Measurements from ENCODE around the gene HDAC4.

DNA sequence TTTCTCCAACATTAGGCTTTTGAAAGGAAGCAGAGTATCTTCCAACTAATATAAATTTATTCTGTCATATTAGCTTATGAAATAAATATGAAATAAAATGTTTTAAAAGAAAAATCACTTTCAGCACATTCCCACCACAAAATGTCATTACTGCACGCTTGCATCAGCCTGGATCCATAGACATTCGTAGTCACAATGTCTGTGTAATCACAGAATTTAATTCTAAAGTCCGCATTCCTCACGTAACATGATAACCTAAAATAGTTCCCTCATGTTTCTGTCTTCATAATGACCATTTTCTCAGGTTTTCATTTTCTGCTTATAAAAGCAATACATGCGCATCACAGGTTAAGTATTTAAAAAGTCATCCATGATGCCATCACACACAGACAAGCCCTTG is 47.1 kb downstream of the HDAC4 start:
- no peak for TF ChIP-seq POLR2A (IDR thresholded peaks at IDR 0.05)
- TF ChIP-seq, protein P1, sequence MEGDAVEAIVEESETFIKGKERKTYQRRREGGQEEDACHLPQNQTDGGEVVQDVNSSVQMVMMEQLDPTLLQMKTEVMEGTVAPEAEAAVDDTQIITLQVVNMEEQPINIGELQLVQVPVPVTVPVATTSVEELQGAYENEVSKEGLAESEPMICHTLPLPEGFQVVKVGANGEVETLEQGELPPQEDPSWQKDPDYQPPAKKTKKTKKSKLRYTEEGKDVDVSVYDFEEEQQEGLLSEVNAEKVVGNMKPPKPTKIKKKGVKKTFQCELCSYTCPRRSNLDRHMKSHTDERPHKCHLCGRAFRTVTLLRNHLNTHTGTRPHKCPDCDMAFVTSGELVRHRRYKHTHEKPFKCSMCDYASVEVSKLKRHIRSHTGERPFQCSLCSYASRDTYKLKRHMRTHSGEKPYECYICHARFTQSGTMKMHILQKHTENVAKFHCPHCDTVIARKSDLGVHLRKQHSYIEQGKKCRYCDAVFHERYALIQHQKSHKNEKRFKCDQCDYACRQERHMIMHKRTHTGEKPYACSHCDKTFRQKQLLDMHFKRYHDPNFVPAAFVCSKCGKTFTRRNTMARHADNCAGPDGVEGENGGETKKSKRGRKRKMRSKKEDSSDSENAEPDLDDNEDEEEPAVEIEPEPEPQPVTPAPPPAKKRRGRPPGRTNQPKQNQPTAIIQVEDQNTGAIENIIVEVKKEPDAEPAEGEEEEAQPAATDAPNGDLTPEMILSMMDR (IDR thresholded peaks at IDR 0.05): no peak
- no peak for TF ChIP-seq EP300 (IDR thresholded peaks at IDR 0.05)
